Stimulated activated CD8-positive, alpha-beta memory T cell treated with anti-CD3 and anti-CD28 coated beads, Interleukin-4, amount 100 ng/mL, for 1 hour (primary cell): ENCODE measurements around the gene SOX13.
"Not testable (repeated sequence)": the region's sequence is repeated elsewhere in the genome, so short reads cannot be mapped to it uniquely, and the experiment has no call there.

Experiments
- DNase-seq, 2 donors: peaks; one replicate each; pipeline ENCODE4 v3.0.0-alpha.2; 2020; ENCODE audit warnings: low read depth in 2 of 2, low spot score in 1 of 2

SOX13 gene

GRCh38 chr1:204087181-204087892, 14.4 kb downstream of the SOX13 start:
- no peak for DNase-seq

- DNase-seq, result no peak
These were observed 15.1 kb downstream of the SOX13 start for GRCh38 chr1:204087893-204088528.

DNA sequence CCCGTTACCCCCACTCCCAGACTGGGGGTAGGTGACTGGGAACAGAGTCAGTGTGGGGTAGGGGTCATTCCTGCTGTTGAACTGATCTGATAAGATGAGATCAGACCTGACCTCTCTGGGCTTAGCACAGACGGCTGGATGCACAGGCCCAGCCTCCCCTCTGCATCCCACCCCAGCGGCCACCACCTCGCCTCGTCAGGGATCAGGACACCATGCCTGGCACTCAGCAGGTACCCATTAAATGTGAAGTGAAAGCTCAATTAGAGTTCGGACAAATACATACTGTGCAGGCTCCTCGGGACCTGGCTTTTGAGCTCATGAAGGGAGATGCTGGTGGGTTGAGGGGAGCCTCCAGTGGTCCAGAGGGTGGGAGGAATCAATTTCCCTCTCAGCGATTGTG, 15.7 kb downstream of the SOX13 start:
- DNase-seq, result no peak

GRCh38 chr1:204089044-204089751, 16.3 kb downstream of the SOX13 start:
- DNase-seq, result no peak

DNA sequence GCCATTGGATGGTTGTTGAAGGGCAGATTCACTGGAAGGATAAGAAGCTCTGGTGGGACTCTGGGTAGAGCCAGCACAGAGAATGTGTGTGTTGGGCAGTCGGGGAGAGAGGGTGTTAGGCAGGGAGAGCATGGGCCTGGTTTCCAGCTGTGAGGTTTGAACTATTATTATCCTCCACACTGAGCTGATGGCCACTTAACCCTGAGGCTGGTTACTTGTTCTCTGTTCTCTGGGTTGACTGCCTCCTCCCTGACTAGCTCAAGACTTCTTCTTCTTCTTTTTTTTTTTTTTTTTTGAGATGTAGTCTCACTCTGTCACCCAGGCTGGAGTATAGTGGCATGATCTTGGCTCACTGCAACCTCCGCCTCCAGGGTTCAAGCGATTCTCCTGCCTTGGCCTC, 17.2 kb downstream of the SOX13 start:
- not testable (repeated sequence) for DNase-seq

DNA sequence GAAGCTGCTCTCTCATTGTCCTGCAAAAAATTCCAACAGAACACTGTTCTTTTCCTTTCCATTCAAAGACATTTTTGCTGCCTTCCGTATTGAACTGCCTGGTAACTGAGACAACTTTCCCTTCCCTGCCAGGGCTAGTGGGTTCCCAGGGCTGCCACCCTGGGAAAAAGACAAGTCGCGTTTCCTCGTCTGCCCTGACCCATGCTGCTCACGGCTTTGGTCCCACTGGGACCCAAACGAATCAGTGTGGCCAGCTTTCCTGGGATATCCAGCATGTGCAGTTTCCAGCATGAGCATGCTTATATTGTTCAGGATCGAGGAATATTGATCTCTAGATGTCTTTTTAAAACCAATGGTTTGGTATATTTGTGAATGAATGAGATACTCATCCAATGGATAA, 18.2 kb downstream of the SOX13 start:
- DNase-seq, result no peak

GRCh38 chr1:204091787-204092312, 18.9 kb downstream of the SOX13 start:
- DNase-seq, result no peak

DNA sequence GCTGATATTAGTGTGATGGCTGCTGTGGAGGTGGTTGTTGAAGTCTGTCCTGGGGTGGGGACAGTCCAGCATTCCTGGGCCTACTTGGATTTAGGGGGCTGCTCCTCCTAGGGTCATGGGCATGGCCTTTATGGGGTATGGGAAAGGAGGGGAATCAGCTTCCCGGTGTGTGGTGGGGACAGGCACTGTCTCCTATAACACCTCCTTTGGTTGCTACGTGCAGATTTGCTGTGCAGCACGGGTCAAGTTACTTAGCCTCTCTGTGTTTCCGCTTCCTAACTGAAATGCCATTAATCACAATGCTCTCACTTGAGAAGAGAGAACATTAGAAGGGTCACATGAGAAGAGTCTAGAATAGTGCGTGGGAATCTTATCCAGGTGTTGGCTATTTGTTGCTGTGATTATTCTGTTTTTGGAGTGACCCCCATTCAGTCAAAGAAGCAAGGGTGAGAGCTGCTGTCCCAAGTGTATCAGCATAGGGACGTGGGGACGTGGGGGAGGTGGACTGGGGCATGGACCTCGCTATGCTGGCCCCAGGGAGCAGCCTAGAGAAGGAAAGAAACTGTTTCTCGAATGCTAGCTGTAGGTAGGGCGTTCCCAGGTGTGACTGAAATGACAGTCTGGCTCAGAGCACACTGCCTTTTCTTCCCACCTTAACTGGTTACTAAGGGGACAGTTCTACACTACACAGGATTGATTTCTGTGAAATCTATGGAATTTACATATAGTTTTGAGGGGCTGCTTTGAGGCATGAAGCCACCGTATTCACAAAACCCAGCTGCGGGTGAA, 19.9 kb downstream of the SOX13 start:
- DNase-seq, result no peak

DNA sequence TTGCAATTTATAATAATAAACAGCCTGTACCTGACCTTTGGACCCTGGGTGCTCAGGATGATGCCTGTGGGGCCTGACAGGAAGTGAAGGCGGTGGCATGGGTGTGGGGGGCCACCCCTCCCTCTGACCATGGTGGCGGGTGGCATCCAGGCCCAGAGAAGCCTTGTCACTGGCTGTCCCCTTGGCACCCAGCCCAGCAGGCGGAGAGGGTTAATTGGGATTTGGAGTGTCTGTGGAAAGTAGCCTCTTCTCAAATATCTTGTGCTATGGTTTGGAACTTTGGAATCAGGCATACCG, 20.5 kb downstream of the SOX13 start:
- no peak for DNase-seq

DNA sequence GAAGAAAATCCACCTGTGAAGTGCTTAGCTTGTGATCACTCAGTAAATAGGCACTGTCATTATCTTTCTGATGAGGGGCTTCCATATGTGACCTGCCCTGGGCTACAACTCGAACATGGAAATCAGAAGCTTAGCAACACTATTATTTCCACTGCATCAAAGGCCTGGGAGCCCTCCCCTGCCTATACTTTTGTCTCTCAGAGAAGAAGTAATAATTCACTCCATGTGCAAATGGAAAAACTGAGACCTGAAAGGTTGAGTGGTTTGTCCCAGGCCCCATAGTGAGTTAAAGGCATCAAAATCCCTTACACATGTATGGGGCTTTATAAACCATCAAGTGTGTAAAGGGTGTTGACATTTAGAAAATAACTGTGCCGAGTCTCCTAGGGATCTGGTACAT, 20.9 kb downstream of the SOX13 start:
- no peak for DNase-seq

DNA sequence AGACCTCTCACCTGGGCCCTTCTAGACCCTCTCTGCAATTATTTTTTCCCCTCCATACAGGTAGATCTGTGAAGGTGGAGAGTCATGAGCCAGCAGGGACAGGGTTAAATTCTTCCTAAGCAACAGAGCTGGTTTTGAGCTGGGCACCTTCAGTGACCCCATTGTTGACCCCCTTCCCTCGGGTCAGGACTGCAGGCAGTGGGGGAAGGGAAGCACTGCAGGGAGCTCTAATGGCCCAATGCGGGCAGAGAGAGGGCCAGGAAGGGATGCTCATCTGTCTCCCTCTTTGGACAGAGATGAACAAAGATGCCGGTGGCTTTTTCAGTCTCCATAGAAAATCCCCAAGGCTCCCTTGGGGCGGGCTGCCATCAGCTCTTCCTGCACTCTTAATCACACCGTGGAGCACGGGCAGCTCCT, 21.4 kb downstream of the SOX13 start:
- no peak for DNase-seq

GRCh38 chr1:204094856-204095634, 22.1 kb downstream of the SOX13 start:
- no peak for DNase-seq

DNA sequence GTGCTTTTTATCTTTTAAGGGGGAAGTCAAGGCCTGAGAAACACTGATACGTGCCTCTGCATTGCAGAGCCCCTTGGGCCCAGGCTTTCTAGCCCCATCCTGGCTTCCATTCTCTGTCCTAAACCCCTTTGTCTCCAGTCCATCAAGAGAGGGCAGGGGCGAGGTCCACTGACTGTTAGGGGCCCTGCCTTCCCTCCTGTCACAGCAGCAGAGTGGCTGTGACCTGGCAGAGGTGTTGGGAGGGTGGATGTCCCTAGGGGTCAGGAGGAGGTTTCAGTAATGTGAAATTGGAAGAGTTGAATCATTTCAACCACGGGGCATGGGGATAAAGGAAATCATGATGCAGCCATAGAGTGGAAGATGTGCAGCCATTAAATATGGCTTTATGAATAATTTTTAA, 24.0 kb downstream of the SOX13 start:
- no peak for DNase-seq

DNA sequence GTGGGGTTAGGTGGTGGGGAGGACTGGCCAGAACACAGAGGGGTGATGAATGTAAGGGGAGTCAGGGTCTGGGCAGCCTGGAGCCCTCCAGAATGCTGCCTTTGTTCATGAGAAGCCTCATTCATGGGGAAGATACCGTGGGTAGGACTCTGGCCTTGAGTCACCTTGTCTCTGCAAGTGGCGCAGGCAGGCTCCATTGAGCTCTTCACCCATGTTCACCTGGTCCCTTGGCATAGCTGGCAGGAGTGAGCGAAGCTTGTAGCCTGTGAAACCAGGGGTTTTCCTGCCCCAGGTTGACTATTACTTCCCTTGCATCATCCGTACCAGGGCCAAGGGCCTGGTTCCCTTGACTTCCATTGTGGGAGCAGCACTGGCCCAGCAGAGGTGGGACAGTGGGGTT, 25.8 kb downstream of the SOX13 start:
- DNase-seq, result no peak

DNA sequence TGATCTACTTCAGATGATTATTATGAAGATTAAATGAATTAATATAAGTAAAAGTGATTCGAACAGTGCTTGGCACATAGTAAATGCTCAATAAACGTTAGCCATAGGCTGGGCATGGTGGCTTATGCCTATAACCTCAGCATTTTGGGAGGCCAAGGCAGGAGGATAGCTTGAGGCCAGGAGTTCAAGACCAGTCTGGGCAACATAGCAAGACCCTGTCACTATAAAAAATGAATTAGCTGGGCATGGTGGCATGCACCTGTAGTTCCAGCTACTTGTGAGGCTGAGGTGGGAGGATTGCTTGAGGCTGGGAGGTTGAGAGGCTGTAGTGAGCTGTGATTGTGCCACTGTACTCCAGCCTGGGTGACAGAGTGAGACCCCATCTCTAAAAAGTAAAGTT, 26.8 kb downstream of the SOX13 start:
- DNase-seq, result not testable (repeated sequence)

DNA sequence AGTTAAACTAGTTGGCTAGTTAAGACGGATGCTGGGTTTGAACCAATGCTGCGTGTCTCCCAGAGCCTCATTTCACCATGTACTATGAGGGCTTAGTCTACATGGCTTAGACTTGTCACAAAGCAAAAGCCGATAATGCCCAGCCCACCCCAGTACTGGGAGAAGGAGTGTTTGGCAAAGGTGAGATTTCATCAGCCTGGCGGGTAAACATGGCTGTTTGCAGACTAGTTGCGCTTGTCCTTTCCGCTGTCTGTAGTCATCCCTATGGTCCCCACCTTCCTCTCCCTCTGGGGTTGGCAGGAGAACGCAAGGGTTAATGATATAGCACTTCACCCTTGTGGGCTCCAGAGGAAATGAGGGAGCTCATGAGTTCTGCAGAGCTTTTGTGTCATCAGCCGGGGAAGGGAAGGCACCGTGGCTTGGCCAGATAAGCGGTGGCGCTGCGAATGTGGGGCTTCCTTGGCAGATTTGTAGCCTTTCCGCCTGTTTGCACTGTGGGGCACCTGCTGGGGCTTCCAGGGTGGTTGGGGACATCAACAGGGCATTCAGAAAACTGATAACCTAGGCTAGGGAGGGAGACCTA, 29.2 kb downstream of the SOX13 start:
- no peak for DNase-seq

- no peak for DNase-seq
These were observed 30.0 kb downstream of the SOX13 start for GRCh38 chr1:204102739-204103430.

- DNase-seq, result no peak
These were observed 30.5 kb downstream of the SOX13 start for GRCh38 chr1:204103431-204103741.

- DNase-seq, result no peak
These were observed 31.6 kb downstream of the SOX13 start for GRCh38 chr1:204104331-204105130.
